A375 (cell line): ENCODE measurements around the gene OR4D10. TPM values are rescaled to one million over a fixed set of nuclear protein-coding genes. Genes with fewer than 3 reads are reported as not detected.

Experiments used
- total RNA-seq: library from RNA; depleted of rRNA; stranded (reverse); fragments of >200 nt; shearing (Covaris generic); gene quantifications from 2 replicates; pipeline ENCODE4 v1.2.3, GENCODE V29; 2014; rRNA removed

Gene OR4D10
- not detected in 2 replicates for total RNA-seq

GRCh38 chr11:59473015-59473414, at the start of gene OR4D10:
OR4D10 (plus strand) TSS chr11:59473315; CDS start chr11:59477430, 4,115 bp downstream.

GRCh38 chr11:59426361-59427067, 46.6 kb upstream of the OR4D10 start, which contains the start of gene OR5A2:
OR5A2 (minus strand) TSS chr11:59426413; CDS start chr11:59422953, 3,460 bp downstream.

GRCh38 chr11:59436169-59436568, 36.9 kb upstream of the OR4D10 start, which contains the start of gene OR5A1:
OR5A1 (plus strand) TSS chr11:59436469; CDS start chr11:59443169, 6,700 bp downstream.

GRCh38 chr11:59456661-59457060, 16.5 kb upstream of the OR4D10 start, which contains the start of gene OR4D6:
OR4D6 (plus strand) TSS chr11:59456961; CDS start chr11:59456961, 0 bp downstream.

GRCh38 chr11:59503276-59503675, 30.2 kb downstream of the OR4D10 start, which contains the start of gene OR4D11:
OR4D11 (plus strand) TSS chr11:59503576; CDS start chr11:59503576, 0 bp downstream.

GRCh38 chr11:59510941-59511589, 38.0 kb downstream of the OR4D10 start, which contains the start of gene OR4D9:
OR4D9 (plus strand) TSS chr11:59511539; CDS start chr11:59514913, 3,374 bp downstream.

Other genes with a start within 250 kb of the OR4D10 start
- not detected in 2 replicates for gene OR5AN1, start 114.4 kb upstream of the OR4D10 start, total RNA-seq
- gene OR5A2, start 46.9 kb upstream of the OR4D10 start, total RNA-seq, result not detected in 2 replicates
- not detected in 2 replicates for gene OR5A1, start 36.8 kb upstream of the OR4D10 start, total RNA-seq
- not detected in 2 replicates for gene OR4D6, start 16.4 kb upstream of the OR4D10 start, total RNA-seq
- not detected in 2 replicates for gene OR4D11, start 30.3 kb downstream of the OR4D10 start, total RNA-seq
- not detected in 2 replicates for gene OR4D9, start 38.2 kb downstream of the OR4D10 start, total RNA-seq
- gene OSBP, start 142.5 kb downstream of the OR4D10 start, total RNA-seq, result 22.4 and 26.4 TPM in 2 replicates
- gene PATL1, start 195.7 kb downstream of the OR4D10 start, total RNA-seq, result 13.2 and 14.6 TPM in 2 replicates
- gene OR10V1, start 240.5 kb downstream of the OR4D10 start, total RNA-seq, result not detected in 2 replicates